Measurements from ENCODE around the gene MUC5AC.

Gene MUC5AC

DNA sequence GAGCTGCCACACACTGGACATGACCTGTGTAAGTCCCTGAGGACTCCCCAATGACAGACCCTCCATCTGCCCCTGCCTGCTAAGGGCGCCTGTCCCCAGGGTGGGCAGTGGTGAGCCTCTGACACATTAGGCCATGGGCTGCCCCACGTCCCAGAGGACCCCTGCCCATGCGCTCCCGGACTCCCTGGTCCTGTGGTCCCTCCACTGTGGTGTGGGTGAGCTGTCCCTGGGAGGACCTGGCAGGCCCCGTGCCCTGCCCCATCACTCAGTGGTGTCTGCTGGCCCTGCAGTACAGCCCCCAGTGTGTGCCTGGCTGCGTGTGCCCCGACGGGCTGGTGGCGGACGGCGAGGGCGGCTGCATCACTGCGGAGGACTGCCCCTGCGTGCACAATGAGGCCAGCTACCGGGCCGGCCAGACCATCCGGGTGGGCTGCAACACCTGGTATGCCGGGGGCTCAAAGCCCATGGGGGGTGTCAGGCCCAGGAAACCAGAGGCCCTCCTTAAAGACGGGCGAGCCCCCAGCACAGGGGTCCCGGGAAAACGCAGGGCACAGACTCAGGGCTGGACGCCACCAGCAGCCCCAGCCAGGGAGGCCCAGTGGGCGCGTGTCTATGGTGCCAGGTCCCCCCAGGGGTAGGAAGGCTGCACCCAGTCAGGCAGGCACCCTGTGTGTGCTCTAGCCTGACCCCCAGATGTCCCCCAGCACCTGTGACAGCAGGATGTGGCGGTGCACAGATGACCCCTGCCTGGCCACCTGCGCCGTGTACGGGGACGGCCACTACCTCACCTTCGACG, 18.7 kb downstream of the MUC5AC start:
- DNase-seq (ENCODE audit: low read depth in 2 of 2) = no peak
- TF ChIP-seq, protein P1, sequence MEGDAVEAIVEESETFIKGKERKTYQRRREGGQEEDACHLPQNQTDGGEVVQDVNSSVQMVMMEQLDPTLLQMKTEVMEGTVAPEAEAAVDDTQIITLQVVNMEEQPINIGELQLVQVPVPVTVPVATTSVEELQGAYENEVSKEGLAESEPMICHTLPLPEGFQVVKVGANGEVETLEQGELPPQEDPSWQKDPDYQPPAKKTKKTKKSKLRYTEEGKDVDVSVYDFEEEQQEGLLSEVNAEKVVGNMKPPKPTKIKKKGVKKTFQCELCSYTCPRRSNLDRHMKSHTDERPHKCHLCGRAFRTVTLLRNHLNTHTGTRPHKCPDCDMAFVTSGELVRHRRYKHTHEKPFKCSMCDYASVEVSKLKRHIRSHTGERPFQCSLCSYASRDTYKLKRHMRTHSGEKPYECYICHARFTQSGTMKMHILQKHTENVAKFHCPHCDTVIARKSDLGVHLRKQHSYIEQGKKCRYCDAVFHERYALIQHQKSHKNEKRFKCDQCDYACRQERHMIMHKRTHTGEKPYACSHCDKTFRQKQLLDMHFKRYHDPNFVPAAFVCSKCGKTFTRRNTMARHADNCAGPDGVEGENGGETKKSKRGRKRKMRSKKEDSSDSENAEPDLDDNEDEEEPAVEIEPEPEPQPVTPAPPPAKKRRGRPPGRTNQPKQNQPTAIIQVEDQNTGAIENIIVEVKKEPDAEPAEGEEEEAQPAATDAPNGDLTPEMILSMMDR (IDR thresholded peaks at IDR 0.05; ENCODE audit: low read depth, low read length) = no peak
- no peak overlapping the region for H3K4me3 ChIP-seq (replicated peaks in 1 of 2; ENCODE audit: low read depth in 2 of 2, low read length in 2 of 2)

DNA sequence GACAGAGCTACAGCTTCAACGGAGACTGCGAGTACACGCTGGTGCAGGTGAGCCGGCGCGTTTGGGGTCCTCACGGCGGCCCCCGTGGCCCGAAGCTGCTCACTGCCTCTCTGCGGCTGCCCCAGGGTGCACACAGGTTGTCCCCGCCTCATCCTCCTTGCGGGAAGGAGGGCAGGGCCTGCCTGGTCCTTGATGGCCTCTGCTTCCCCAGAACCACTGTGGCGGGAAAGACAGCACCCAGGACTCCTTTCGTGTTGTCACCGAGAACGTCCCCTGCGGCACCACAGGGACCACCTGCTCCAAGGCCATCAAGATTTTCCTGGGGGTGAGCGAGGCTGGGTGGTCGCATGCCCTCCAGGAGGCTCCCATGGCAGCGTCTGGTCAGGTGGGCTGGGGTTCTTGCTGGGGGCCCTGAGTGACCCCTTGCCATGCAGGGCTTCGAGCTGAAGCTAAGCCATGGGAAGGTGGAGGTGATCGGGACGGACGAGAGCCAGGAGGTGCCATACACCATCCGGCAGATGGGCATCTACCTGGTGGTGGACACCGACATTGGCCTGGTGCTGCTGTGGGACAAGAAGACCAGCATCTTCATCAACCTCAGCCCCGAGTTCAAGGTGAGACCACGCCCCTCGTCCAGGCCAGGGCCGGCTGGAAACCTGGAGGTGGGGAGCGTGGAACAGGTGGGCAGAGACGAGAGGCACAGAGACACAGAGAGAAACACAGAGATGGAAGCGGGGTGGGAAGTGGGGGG, 19.4 kb downstream of the MUC5AC start:
- TF ChIP-seq, protein P1 (IDR thresholded peaks at IDR 0.05; ENCODE audit: low read depth, low read length) = no peak
- DNase-seq (ENCODE audit: low read depth in 2 of 2) = no peak

DNA sequence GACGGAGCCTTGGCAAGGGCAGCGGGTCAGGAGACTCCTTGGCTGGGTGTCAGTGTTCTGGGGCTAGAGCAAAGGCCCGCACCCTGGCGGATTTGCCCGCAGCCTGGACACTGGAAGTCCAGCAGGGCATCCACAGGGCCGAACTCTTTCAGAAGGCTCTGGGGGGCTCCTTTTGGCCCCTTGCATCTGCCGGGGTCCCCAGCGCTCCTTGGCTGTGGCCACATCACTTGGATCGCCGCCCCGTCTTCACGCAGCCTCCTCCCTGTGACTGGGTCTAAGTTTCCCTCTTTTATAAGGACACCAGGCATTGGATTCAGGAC, 20.0 kb downstream of the MUC5AC start:
- TF ChIP-seq, protein P1 (IDR thresholded peaks at IDR 0.05; ENCODE audit: low read depth, low read length) = no peak
- H3K4me3 ChIP-seq (replicated peaks in 1 of 2; ENCODE audit: low read depth in 2 of 2, low read length in 2 of 2) = no peak overlapping the region
- DNase-seq (ENCODE audit: low read depth in 2 of 2) = no peak

More for the DNA sequence above, 19.4 kb downstream of the MUC5AC start:
- no peak overlapping the region for H3K4me3 ChIP-seq (replicated peaks in 1 of 2; ENCODE audit: low read depth in 2 of 2, low read length in 2 of 2)

DNA sequence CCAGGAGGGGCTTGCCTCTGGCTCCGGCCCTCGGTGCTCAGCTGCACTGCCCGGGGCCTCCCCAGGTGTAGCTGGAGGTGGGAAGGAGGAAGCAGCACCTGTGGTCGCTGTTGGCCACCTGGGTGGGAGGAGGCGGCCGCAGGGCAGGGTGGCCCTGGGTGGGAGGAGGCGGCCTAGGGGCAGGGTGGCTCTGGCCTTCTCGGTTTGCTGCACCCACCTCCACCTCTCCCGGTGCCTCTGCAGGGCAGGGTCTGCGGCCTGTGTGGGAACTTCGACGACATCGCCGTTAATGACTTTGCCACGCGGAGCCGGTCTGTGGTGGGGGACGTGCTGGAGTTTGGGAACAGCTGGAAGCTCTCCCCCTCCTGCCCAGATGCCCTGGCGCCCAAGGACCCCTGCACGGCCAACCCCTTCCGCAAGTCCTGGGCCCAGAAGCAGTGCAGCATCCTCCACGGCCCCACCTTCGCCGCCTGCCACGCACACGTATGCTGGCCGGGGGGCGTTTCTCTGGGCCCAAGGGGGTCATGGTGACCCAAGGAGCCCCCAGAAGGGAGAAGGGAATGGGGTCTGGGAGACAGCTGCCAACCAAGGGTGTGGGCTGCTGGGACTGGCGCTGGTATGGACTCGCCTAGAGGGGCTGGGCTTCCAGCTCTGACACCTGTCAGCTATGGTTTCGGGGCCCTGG, 20.6 kb downstream of the MUC5AC start:
- no peak for DNase-seq (ENCODE audit: low read depth in 2 of 2)
- H3K4me3 ChIP-seq (replicated peaks in 1 of 2; ENCODE audit: low read depth in 2 of 2, low read length in 2 of 2) = no peak overlapping the region
- TF ChIP-seq, protein P1 (IDR thresholded peaks at IDR 0.05; ENCODE audit: low read depth, low read length) = no peak

DNA sequence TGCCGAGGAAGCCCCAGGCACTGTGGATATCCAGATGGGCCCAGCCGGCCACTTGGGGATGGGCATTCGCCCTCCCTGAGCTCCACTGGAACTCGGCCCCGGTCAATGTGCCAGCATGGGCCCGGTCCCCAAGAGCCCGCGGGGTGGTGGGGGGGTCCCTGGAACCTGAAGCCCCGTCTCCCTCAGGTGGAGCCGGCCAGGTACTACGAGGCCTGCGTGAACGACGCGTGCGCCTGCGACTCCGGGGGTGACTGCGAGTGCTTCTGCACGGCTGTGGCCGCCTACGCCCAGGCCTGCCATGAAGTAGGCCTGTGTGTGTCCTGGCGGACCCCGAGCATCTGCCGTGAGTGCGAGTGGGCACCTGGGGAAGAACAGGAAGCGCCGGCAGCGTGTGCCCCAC, 21.2 kb downstream of the MUC5AC start:
- TF ChIP-seq, protein P1 (IDR thresholded peaks at IDR 0.05; ENCODE audit: low read depth, low read length) = no peak
- no peak for DNase-seq (ENCODE audit: low read depth in 2 of 2)
- no peak overlapping the region for H3K4me3 ChIP-seq (replicated peaks in 1 of 2; ENCODE audit: low read depth in 2 of 2, low read length in 2 of 2)

DNA sequence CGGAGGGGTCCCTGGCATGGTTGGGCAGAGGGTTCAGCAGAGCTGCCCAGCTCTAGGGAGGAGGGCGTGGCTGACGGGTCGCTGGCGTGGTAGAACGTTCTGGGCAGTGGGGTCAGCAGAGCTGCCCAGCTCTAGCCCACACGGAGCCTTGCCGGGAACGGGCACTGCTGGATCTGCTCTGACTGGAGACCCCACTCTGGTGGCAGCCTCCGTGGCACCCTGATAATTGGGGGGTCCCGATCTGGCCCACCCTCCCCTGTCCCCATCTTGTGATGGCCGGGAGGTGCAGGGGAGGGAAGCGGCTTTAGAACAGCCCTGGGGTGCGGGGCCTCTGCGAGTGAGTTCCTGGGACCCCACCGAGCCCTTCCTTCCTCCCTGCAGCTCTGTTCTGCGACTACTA, 21.9 kb downstream of the MUC5AC start:
- H3K4me3 ChIP-seq (replicated peaks in 1 of 2; ENCODE audit: low read depth in 2 of 2, low read length in 2 of 2) = no peak overlapping the region
- TF ChIP-seq, protein P1 (IDR thresholded peaks at IDR 0.05; ENCODE audit: low read depth, low read length) = no peak
- no peak for DNase-seq (ENCODE audit: low read depth in 2 of 2)

All from cardiac fibroblast (primary cell).